A549 (cell line): Measurements from ENCODE around the gene TRIM9.

Experiments
- FOSL2 ChIP-seq, 2 experiments: fragments of 450-650 bp in 1 of 2; fragments of >200 bp in 1 of 2; sonication (Bioruptor Twin) in 1 of 2; formaldehyde crosslinking; IDR thresholded peaks; 2 replicates each; pipeline versions ENCODE4 v1.5.0 to v1.6.1; 2016 to 2020; ENCODE audit warnings: mild to moderate bottlenecking in 1 of 2, moderate library complexity in 1 of 2
- HOXB13 ChIP-seq: fragments of 250-450 bp; sonication (Bioruptor Pico); IDR thresholded peaks from 2 replicates; pipeline ENCODE4 v1.5.0; 2020; ENCODE audit warnings: low read depth, mild to moderate bottlenecking, moderate library complexity
- MAX ChIP-seq: IDR thresholded peaks from 2 replicates; pipeline ENCODE4 v1.6.1; 2012
- TF ChIP-seq, protein P1 (sequence below): fragments of >200 bp; sonication (Bioruptor Twin); formaldehyde crosslinking; IDR thresholded peaks from 3 replicates; pipeline ENCODE4 v1.5.1; 2016

GRCh38 chr14:51028361-51028760 lies 66.5 kb downstream of the TRIM9 start:
- TF ChIP-seq HOXB13 (CRISPR knock-in tag) (no peak), FOSL2 (IDR thresholded peaks at IDR 0.05) (no peak), FOSL2 (CRISPR knock-in tag; IDR thresholded peaks at IDR 0.05) (no peak), MAX (no peak)
- TF ChIP-seq, protein P1, sequence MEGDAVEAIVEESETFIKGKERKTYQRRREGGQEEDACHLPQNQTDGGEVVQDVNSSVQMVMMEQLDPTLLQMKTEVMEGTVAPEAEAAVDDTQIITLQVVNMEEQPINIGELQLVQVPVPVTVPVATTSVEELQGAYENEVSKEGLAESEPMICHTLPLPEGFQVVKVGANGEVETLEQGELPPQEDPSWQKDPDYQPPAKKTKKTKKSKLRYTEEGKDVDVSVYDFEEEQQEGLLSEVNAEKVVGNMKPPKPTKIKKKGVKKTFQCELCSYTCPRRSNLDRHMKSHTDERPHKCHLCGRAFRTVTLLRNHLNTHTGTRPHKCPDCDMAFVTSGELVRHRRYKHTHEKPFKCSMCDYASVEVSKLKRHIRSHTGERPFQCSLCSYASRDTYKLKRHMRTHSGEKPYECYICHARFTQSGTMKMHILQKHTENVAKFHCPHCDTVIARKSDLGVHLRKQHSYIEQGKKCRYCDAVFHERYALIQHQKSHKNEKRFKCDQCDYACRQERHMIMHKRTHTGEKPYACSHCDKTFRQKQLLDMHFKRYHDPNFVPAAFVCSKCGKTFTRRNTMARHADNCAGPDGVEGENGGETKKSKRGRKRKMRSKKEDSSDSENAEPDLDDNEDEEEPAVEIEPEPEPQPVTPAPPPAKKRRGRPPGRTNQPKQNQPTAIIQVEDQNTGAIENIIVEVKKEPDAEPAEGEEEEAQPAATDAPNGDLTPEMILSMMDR = no peak
